ENCODE measurements around the gene CDH4. TPM values are rescaled to one million over a fixed set of nuclear protein-coding genes. Genes with fewer than 3 reads are reported as not detected.

The CDH4 gene
- total and polyA plus RNA-seq, 9 donors, result 0.12 to 4.4 (median 0.36) TPM

- no peak overlapping the region for H3K27ac ChIP-seq
- H3K4me1 ChIP-seq (ENCODE audit: insufficient read depth), result no peaks in the 10 kb centered on the region
- TF ChIP-seq, protein P1, sequence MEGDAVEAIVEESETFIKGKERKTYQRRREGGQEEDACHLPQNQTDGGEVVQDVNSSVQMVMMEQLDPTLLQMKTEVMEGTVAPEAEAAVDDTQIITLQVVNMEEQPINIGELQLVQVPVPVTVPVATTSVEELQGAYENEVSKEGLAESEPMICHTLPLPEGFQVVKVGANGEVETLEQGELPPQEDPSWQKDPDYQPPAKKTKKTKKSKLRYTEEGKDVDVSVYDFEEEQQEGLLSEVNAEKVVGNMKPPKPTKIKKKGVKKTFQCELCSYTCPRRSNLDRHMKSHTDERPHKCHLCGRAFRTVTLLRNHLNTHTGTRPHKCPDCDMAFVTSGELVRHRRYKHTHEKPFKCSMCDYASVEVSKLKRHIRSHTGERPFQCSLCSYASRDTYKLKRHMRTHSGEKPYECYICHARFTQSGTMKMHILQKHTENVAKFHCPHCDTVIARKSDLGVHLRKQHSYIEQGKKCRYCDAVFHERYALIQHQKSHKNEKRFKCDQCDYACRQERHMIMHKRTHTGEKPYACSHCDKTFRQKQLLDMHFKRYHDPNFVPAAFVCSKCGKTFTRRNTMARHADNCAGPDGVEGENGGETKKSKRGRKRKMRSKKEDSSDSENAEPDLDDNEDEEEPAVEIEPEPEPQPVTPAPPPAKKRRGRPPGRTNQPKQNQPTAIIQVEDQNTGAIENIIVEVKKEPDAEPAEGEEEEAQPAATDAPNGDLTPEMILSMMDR (IDR thresholded peaks at IDR 0.05), result no peak
- TF ChIP-seq POLR2A (IDR thresholded peaks at IDR 0.05) (no peak), EP300 (IDR thresholded peaks at IDR 0.05) (no peak)
- no peak overlapping the region for H3K4me3 ChIP-seq
- DNase-seq, result no peak
- H3K9me3 ChIP-seq, result no peaks in the 10 kb centered on the region
- no peaks in the 10 kb centered on the region for H3K36me3 ChIP-seq
- WGBS, 3 donors, result 90 to 91% (median 90%) methylated on average over 6 of the region's 6 CpGs
- intact Hi-C loops (cut with DNase I), result no loop called here
- H3K27me3 ChIP-seq, result no peaks in the 10 kb centered on the region
Observed at GRCh38 chr20:61916318-61916891, 664.3 kb downstream of the CDH4 start.

DNA sequence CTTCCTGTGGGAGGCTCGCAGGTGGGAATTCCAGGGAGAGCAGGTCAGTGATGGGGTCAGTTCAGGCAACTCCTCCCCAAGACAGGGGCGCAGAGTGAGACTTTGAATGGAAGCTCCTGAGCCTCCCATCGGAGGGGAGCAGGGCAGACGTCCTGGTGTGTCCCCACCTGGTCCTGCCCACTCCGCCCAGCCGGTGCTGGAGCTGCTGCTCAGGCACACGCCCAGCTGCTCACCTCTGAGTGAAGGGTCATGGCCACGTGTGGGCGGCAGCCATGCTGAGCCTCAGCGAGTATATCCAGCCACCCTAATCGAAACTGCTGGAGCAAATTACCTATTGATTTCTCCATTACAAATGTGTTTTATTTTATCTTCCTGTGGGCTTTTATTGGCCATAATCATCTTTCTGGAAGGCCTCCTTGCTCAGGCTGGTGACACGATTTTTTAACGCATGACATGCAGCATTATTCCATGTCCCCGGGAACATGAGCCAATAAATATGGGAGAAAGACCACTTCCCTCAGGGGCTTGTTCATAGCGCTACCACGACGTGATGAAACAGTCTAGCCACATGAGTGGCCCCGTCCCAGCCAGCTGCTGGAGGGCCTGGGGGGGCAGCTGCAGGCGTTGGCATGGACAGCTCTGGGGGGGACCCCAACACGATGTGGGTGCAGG lies 665.5 kb downstream of the CDH4 start:
- intact Hi-C loops (cut with DNase I), result no loop called here
- 33 to 47% (median 44%) methylated on average over 20 of the region's 20 CpGs for WGBS, 3 donors
- Histone ChIP-seq H3K27me3 (no peaks in the 10 kb centered on the region), H3K27ac (no peak overlapping the region), H3K36me3 (no peaks in the 10 kb centered on the region), H3K4me3 (no peak overlapping the region), H3K9me3 (no peaks in the 10 kb centered on the region), H3K4me1 (ENCODE audit: insufficient read depth) (no peaks in the 10 kb centered on the region)
- TF ChIP-seq, protein P1 (IDR thresholded peaks at IDR 0.05), result no peak
- no peak for TF ChIP-seq EP300 (IDR thresholded peaks at IDR 0.05)
- TF ChIP-seq POLR2A (IDR thresholded peaks at IDR 0.05), result no peak
- DNase-seq, result no peak

DNA sequence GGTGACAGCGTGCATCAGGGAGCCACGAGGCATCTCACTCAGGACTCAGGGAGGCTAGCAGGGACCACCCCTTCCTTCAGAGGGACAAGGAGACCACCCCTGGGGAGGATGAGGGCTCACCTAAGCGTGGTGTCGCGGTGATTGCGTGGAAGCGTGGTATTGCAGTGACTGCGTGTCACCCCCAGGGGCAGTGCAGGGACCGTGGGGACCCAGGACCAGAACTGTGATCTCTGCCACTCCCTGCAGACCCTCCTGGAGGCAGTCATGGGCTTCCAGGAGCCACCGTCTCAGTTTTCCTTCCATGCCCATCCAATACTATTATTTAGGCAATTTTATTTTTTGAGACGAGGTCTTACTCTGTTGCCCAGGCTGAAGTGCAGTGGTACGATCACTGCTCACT lies 666.5 kb downstream of the CDH4 start:
- Histone ChIP-seq H3K9me3 (no peaks in the 10 kb centered on the region), H3K36me3 (no peaks in the 10 kb centered on the region), H3K4me3 (no peak overlapping the region), H3K27me3 (no peaks in the 10 kb centered on the region), H3K4me1 (ENCODE audit: insufficient read depth) (no peaks in the 10 kb centered on the region), H3K27ac (no peak overlapping the region)
- TF ChIP-seq, protein P1 (IDR thresholded peaks at IDR 0.05), result no peak
- TF ChIP-seq EP300 (IDR thresholded peaks at IDR 0.05) (no peak), POLR2A (IDR thresholded peaks at IDR 0.05) (no peak)
- 83 to 93% (median 90%) methylated on average over 12 of the region's 12 CpGs for WGBS, 3 donors
- intact Hi-C loops (cut with DNase I), result no loop called here
- DNase-seq, result no peak

DNA sequence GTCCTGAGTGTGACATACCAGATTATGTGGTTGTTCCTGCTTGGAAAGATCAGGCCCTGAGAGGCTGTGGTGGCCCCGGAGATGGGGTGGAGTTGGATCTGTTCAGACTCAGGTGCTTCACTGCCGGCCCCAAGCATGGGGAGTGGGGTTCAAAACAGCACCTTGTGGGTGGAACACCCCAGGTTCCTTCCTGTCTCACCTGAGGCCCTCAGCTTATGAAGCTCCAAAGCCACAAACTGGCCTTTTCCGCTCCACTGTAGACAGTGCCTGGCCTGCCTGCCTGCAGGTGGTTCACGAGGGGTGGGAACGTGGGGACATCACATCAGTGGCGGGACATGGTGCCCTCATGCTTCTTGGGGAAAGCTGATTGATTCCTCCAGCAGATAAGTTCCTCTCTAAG lies 667.2 kb downstream of the CDH4 start:
- no peak for DNase-seq
- no peaks in the 10 kb centered on the region for H3K4me1 ChIP-seq (ENCODE audit: insufficient read depth)

More for the DNA sequence above, 667.2 kb downstream of the CDH4 start:
- no peak for TF ChIP-seq POLR2A (IDR thresholded peaks at IDR 0.05)
- TF ChIP-seq, protein P1 (IDR thresholded peaks at IDR 0.05), result no peak
- TF ChIP-seq EP300 (IDR thresholded peaks at IDR 0.05), result no peak
- Histone ChIP-seq H3K4me3 (no peak overlapping the region), H3K9me3 (no peaks in the 10 kb centered on the region), H3K36me3 (no peaks in the 10 kb centered on the region), H3K27me3 (no peaks in the 10 kb centered on the region), H3K27ac (no peak overlapping the region)
- intact Hi-C loops (cut with DNase I), result no loop called here
- 90 to 93% (median 91%) methylated on average over 6 of the region's 6 CpGs for WGBS, 3 donors

Data from ovary (tissue), 9 donors.